CD4-positive, alpha-beta memory T cell (primary cell): ENCODE measurements around the gene PHACTR3. TPM values are rescaled to one million over a fixed set of nuclear protein-coding genes. Genes with fewer than 3 reads are reported as not detected.
A peak's percentile ranks its signal among the peaks of the same experiment; 100 is the strongest.

Source experiments
- CTCF ChIA-PET: fragments of 350-600 bp; sonication (Branson Sonifier 250); formaldehyde crosslinking; loops from one replicate; lab custom pipeline; 2021; ENCODE audit warnings: inconsistent platforms; ENCODE audit not compliant: partially characterized antibody; lab: Charles Lee
- POLR2A ChIA-PET: fragments of 350-600 bp; sonication (Branson Sonifier 250); formaldehyde crosslinking; loops from one replicate; lab custom pipeline; 2021; ENCODE audit not compliant: partially characterized antibody; lab: Charles Lee
- DNase-seq, 5 donors: peaks; one replicate each; pipeline versions ENCODE4 v3.0.0 to v3.0.0-alpha.2; 2020 to 2022; ENCODE audit warnings: mixed read lengths in 1 of 5
- H3K27ac ChIP-seq: one replicate; pipeline ENCODE4 v1.7.0; 2013; ENCODE audit warnings: low read depth, low read length
- H3K27me3 ChIP-seq: 2 replicates; pipeline ENCODE4 v1.7.0; 2013; ENCODE audit warnings: mild to moderate bottlenecking, low read length, moderate library complexity; ENCODE audit not compliant: insufficient read depth
- H3K36me3 ChIP-seq: 2 replicates; pipeline ENCODE4 v1.7.0; 2013; ENCODE audit warnings: mild to moderate bottlenecking, low read length, moderate library complexity; ENCODE audit not compliant: insufficient read depth
- H3K4me1 ChIP-seq: 2 replicates; pipeline ENCODE4 v1.7.0; 2013; ENCODE audit warnings: mild to moderate bottlenecking, low read length, moderate library complexity; ENCODE audit not compliant: insufficient read depth
- H3K4me3 ChIP-seq, 2 donors: one replicate each; pipeline ENCODE4 v1.7.0; 2013; ENCODE audit warnings: low read length in 2 of 2, mild to moderate bottlenecking in 1 of 2
- H3K9me3 ChIP-seq, 2 donors: one replicate each; pipeline ENCODE4 v1.7.0; 2013; ENCODE audit warnings: low read length in 2 of 2, control low read depth in 1 of 2; ENCODE audit not compliant: control insufficient read depth in 1 of 2
- H3K27ac Mint-ChIP-seq, 7 donors: one replicate each; pipeline ENCODE4 v1.8.0; 2020 to 2021; ENCODE audit warnings: mixed read lengths in 7 of 7, mild to moderate bottlenecking in 6 of 7, inconsistent platforms in 3 of 7, moderate library complexity in 3 of 7
- H3K27me3 Mint-ChIP-seq, 2 donors: one replicate each; pipeline ENCODE4 v1.8.0; 2020 to 2021; ENCODE audit warnings: mixed read lengths in 2 of 2
- H3K36me3 Mint-ChIP-seq, 2 donors: one replicate each; pipeline ENCODE4 v1.8.0; 2020 to 2021; ENCODE audit warnings: mixed read lengths in 2 of 2, inconsistent platforms in 1 of 2, mild to moderate bottlenecking in 1 of 2
- H3K4me1 Mint-ChIP-seq, 4 donors: one replicate each; pipeline ENCODE4 v1.8.0; 2020 to 2021; ENCODE audit warnings: mixed read lengths in 4 of 4, mild to moderate bottlenecking in 1 of 4
- H3K4me3 Mint-ChIP-seq, 8 donors: one replicate each; pipeline ENCODE4 v1.8.0; 2020 to 2021; ENCODE audit warnings: mixed read lengths in 8 of 8, mild to moderate bottlenecking in 7 of 8, moderate library complexity in 6 of 8, inconsistent platforms in 3 of 8
- H3K9me3 Mint-ChIP-seq, 8 donors: one replicate each; pipeline ENCODE4 v1.8.0; 2020 to 2021; ENCODE audit warnings: mixed read lengths in 8 of 8, mild to moderate bottlenecking in 5 of 8, inconsistent platforms in 3 of 8, moderate library complexity in 1 of 8
- intact Hi-C: fragments of 100-400 bp; cut with micrococcal nuclease; formaldehyde crosslinking; loops from one replicate; pipeline ENCODE4 v1.15.1; 2023
- polyA plus RNA-seq, 2 donors: library from polyadenylated mRNA; unstranded; fragments of 300-500 nt; fragmentation: Illumina TruSeq; gene quantifications; one replicate each; pipeline ENCODE4 v1.2.3, GENCODE V29; 2021
- total RNA-seq, 2 experiments: library from RNA; stranded (reverse); gene quantifications; one replicate each; pipeline ENCODE4 v1.2.3, GENCODE V29; 2021

Gene PHACTR3
- total and polyA plus RNA-seq, 4 experiments from 2014 or later: not detected

- peaks cover 40% of the 10 kb centered on the region in 2 donors for H3K27me3 Mint-ChIP-seq
- Histone ChIP-seq H3K4me3 (no peak overlapping the region), H3K4me1 (no peaks in the 10 kb centered on the region), H3K27me3 (no peaks in the 10 kb centered on the region), H3K36me3 (no peaks in the 10 kb centered on the region), H3K9me3 (no peaks in the 10 kb centered on the region), H3K27ac (no peak overlapping the region)
- no peaks in the 10 kb centered on the region for H3K4me1 Mint-ChIP-seq
- DNase-seq: no peak
- H3K9me3 Mint-ChIP-seq: peaks cover 0 to 2% (median 0%) of the 10 kb centered on the region in 8 donors
- no peaks in the 10 kb centered on the region for H3K36me3 Mint-ChIP-seq
- no peak overlapping the region for H3K27ac Mint-ChIP-seq
- POLR2A ChIA-PET: no interaction called here
- peak overlapping the region in 1 of 8 donors; percentile 35 for H3K4me3 Mint-ChIP-seq
- intact Hi-C loops: no loop called here
- CTCF ChIA-PET: interaction anchor here (1.5 to 1.7 kb wide), 2 partner anchors 11 to 35 kb away, joined by 4 read pairs; no protein-coding TSS in a partner anchor
Measured at GRCh38 chr20:59605601-59606364, 1.4 kb downstream of the PHACTR3 start.

GRCh38 chr20:59606566-59606965, 2.2 kb downstream of the PHACTR3 start:
- H3K4me3 Mint-ChIP-seq: no peak overlapping the region
- intact Hi-C loops: no loop called here
- H3K36me3 Mint-ChIP-seq: no peaks in the 10 kb centered on the region
- H3K36me3 ChIP-seq: no peaks in the 10 kb centered on the region
- CTCF ChIA-PET: interaction anchor here (1.5 kb wide), 1 partner anchor 10 kb away, joined by 4 read pairs; no protein-coding TSS in a partner anchor
- no peaks in the 10 kb centered on the region for H3K27me3 ChIP-seq
- H3K4me1 Mint-ChIP-seq: no peaks in the 10 kb centered on the region
- no peaks in the 10 kb centered on the region for H3K9me3 ChIP-seq
- no peak for DNase-seq
- H3K27ac Mint-ChIP-seq: no peak overlapping the region
- no peak overlapping the region for H3K27ac ChIP-seq
- POLR2A ChIA-PET: no interaction called here
- no peaks in the 10 kb centered on the region for H3K4me1 ChIP-seq
- peaks cover 36 to 39% of the 10 kb centered on the region in 2 donors for H3K27me3 Mint-ChIP-seq
- no peak overlapping the region for H3K4me3 ChIP-seq
- H3K9me3 Mint-ChIP-seq: peaks cover 0 to 2% (median 0%) of the 10 kb centered on the region in 8 donors

- CTCF ChIA-PET: interaction anchor here (3.6 kb wide), 1 partner anchor 9 kb away, joined by 19 read pairs; no protein-coding TSS in a partner anchor
- peaks cover 24 to 28% of the 10 kb centered on the region in 2 donors for H3K27me3 Mint-ChIP-seq
Measured at GRCh38 chr20:59608396-59608795, 4.1 kb downstream of the PHACTR3 start.

GRCh38 chr20:59608871-59609270, 4.5 kb downstream of the PHACTR3 start:
- H3K4me1 Mint-ChIP-seq: no peaks in the 10 kb centered on the region
- no peaks in the 10 kb centered on the region for H3K27me3 ChIP-seq
- no peak for DNase-seq
- H3K4me1 ChIP-seq: no peaks in the 10 kb centered on the region
- no peaks in the 10 kb centered on the region for H3K9me3 ChIP-seq
- CTCF ChIA-PET: interaction anchor here (3.6 kb wide), 1 partner anchor 10 kb away, joined by 19 read pairs; no protein-coding TSS in a partner anchor
- no peak overlapping the region for H3K27ac Mint-ChIP-seq
- H3K36me3 ChIP-seq: no peaks in the 10 kb centered on the region
- H3K4me3 Mint-ChIP-seq: no peak overlapping the region
- H3K36me3 Mint-ChIP-seq: no peaks in the 10 kb centered on the region
- intact Hi-C loops: no loop called here
- peaks cover 22 to 28% of the 10 kb centered on the region in 2 donors for H3K27me3 Mint-ChIP-seq
- POLR2A ChIA-PET: no interaction called here
- H3K27ac ChIP-seq: no peak overlapping the region
- no peak overlapping the region for H3K4me3 ChIP-seq
- H3K9me3 Mint-ChIP-seq: peaks cover 0 to 3% (median 0%) of the 10 kb centered on the region in 8 donors

More at GRCh38 chr20:59608396-59608795, 4.1 kb downstream of the PHACTR3 start:
- no peak overlapping the region for H3K4me3 ChIP-seq
- peaks cover 0 to 3% (median 0%) of the 10 kb centered on the region in 8 donors for H3K9me3 Mint-ChIP-seq
- no peak overlapping the region for H3K27ac Mint-ChIP-seq
- H3K9me3 ChIP-seq: no peaks in the 10 kb centered on the region
- H3K27ac ChIP-seq: no peak overlapping the region
- H3K4me3 Mint-ChIP-seq: no peak overlapping the region
- no peaks in the 10 kb centered on the region for H3K36me3 ChIP-seq
- POLR2A ChIA-PET: no interaction called here
- intact Hi-C loops: no loop called here
- no peaks in the 10 kb centered on the region for H3K27me3 ChIP-seq
- no peak for DNase-seq
- H3K4me1 ChIP-seq: no peaks in the 10 kb centered on the region
- H3K4me1 Mint-ChIP-seq: no peaks in the 10 kb centered on the region
- no peaks in the 10 kb centered on the region for H3K36me3 Mint-ChIP-seq

- no peak overlapping the region for H3K4me3 ChIP-seq
- Mint-ChIP-seq H3K4me1 (no peaks in the 10 kb centered on the region), H3K27me3 (peaks cover 16 to 28% of the 10 kb centered on the region in 2 donors), H3K36me3 (no peaks in the 10 kb centered on the region), H3K4me3 (no peak overlapping the region), H3K9me3 (peaks cover 0 to 3% (median 0%) of the 10 kb centered on the region in 8 donors), H3K27ac (no peak overlapping the region)
- no peaks in the 10 kb centered on the region for H3K27me3 ChIP-seq
- ChIA-PET CTCF (interaction anchor here (2.1 to 3.6 kb wide), 2 partner anchors 12 to 40 kb away, joined by 6 to 19 read pairs; no protein-coding TSS in a partner anchor), POLR2A (no interaction called here)
- no peaks in the 10 kb centered on the region for H3K9me3 ChIP-seq
- DNase-seq: no peak
- no peaks in the 10 kb centered on the region for H3K4me1 ChIP-seq
- no peaks in the 10 kb centered on the region for H3K36me3 ChIP-seq
- intact Hi-C loops: no loop called here
- no peak overlapping the region for H3K27ac ChIP-seq
Measured at GRCh38 chr20:59611286-59611685, 6.9 kb downstream of the PHACTR3 start.

- POLR2A ChIA-PET: no interaction called here
Measured at GRCh38 chr20:59613861-59614260, 9.5 kb downstream of the PHACTR3 start.

GRCh38 chr20:59614714-59615113, 10.4 kb downstream of the PHACTR3 start:
- DNase-seq: no peak
- Mint-ChIP-seq H3K36me3 (no peaks in the 10 kb centered on the region), H3K4me1 (no peaks in the 10 kb centered on the region), H3K9me3 (peaks cover 0 to 3% (median 0%) of the 10 kb centered on the region in 8 donors), H3K27ac (no peak overlapping the region), H3K27me3 (peaks cover 6 to 16% of the 10 kb centered on the region in 2 donors), H3K4me3 (no peak overlapping the region)
- no peaks in the 10 kb centered on the region for H3K4me1 ChIP-seq
- ChIA-PET CTCF (interaction anchor here (0.8 to 1.3 kb wide), 3 partner anchors 14 to 44 kb away, joined by 3 to 4 read pairs (median 4); no protein-coding TSS in a partner anchor), POLR2A (no interaction called here)
- no peaks in the 10 kb centered on the region for H3K36me3 ChIP-seq
- intact Hi-C loops: no loop called here
- H3K9me3 ChIP-seq: no peaks in the 10 kb centered on the region
- no peak overlapping the region for H3K27ac ChIP-seq
- H3K4me3 ChIP-seq: no peak overlapping the region
- H3K27me3 ChIP-seq: no peaks in the 10 kb centered on the region

More at GRCh38 chr20:59613861-59614260, 9.5 kb downstream of the PHACTR3 start:
- Mint-ChIP-seq H3K4me3 (no peak overlapping the region), H3K27ac (no peak overlapping the region), H3K9me3 (peaks cover 0 to 3% (median 0%) of the 10 kb centered on the region in 8 donors), H3K36me3 (no peaks in the 10 kb centered on the region), H3K27me3 (peaks cover 6 to 19% of the 10 kb centered on the region in 2 donors), H3K4me1 (no peaks in the 10 kb centered on the region)
- CTCF ChIA-PET: interaction anchor here (1.2 to 1.3 kb wide), 2 partner anchors 13 to 42 kb away, joined by 4 read pairs; no protein-coding TSS in a partner anchor
- Histone ChIP-seq H3K36me3 (no peaks in the 10 kb centered on the region), H3K4me1 (no peaks in the 10 kb centered on the region), H3K4me3 (no peak overlapping the region), H3K9me3 (no peaks in the 10 kb centered on the region), H3K27ac (no peak overlapping the region), H3K27me3 (no peaks in the 10 kb centered on the region)
- no peak for DNase-seq
- intact Hi-C loops: no loop called here
